Mesothelial cell of epicardium (in vitro differentiated cells): ENCODE measurements around the gene UTP15. TPM values are rescaled to one million over a fixed set of nuclear protein-coding genes. Genes with fewer than 3 reads are reported as not detected.

ENCODE experiments used
- DNase-seq, 2 experiments: peaks; one replicate each; pipeline ENCODE4 v3.0.0; 2021; ENCODE audit warnings: low spot score in 2 of 2; ENCODE audit not compliant: unreplicated experiment in 2 of 2
- H3K27ac Mint-ChIP-seq: 2 replicates; pipeline ENCODE4 v1.8.0; 2021; ENCODE audit warnings: mixed read lengths
- H3K27me3 Mint-ChIP-seq: 2 replicates; pipeline ENCODE4 v1.8.0; 2021; ENCODE audit warnings: low read depth, mixed read lengths
- H3K36me3 Mint-ChIP-seq: 2 replicates; pipeline ENCODE4 v1.8.0; 2021; ENCODE audit warnings: mixed read lengths
- H3K4me1 Mint-ChIP-seq: 2 replicates; pipeline ENCODE4 v1.8.0; 2021; ENCODE audit warnings: mixed read lengths
- H3K4me3 Mint-ChIP-seq: 2 replicates; pipeline ENCODE4 v1.8.0; 2021; ENCODE audit warnings: mild to moderate bottlenecking, moderate library complexity, mixed read lengths
- H3K9me3 Mint-ChIP-seq: 2 replicates; pipeline ENCODE4 v1.8.0; 2021; ENCODE audit warnings: mixed read lengths
- CTCF ChIP-seq: fragments of 200-600 bp; sonication (generic); IDR thresholded peaks from one replicate; pipeline ENCODE4 v1.5.0; 2021; ENCODE audit warnings: antibody characterized with exemption; ENCODE audit not compliant: unreplicated experiment
- total RNA-seq: library from RNA; stranded (reverse); gene quantifications from 3 replicates; pipeline ENCODE4 v1.2.1, GENCODE V29; 2021

Gene UTP15
- total RNA-seq, 1 donor from 2014 or later = 29.7 TPM

GRCh38 chr5:73565969-73566547, 515 bp downstream of the UTP15 start:
- peak overlapping the region; percentile 100 for H3K27ac Mint-ChIP-seq
- no peaks in the 10 kb centered on the region for H3K27me3 Mint-ChIP-seq
- peaks cover 23% of the 10 kb centered on the region for H3K4me1 Mint-ChIP-seq
- H3K36me3 Mint-ChIP-seq = peaks cover 22% of the 10 kb centered on the region
- no peak for DNase-seq
- no peaks in the 10 kb centered on the region for H3K9me3 Mint-ChIP-seq
- TF ChIP-seq CTCF = no peak
- H3K4me3 Mint-ChIP-seq = peak overlapping the region; percentile 97

GRCh38 chr5:73582285-73583145, 17.0 kb downstream of the UTP15 start:
- Mint-ChIP-seq H3K9me3 (no peaks in the 10 kb centered on the region), H3K27ac (no peak overlapping the region), H3K4me1 (no peaks in the 10 kb centered on the region), H3K27me3 (no peaks in the 10 kb centered on the region), H3K4me3 (no peak overlapping the region), H3K36me3 (peaks cover 21% of the 10 kb centered on the region)
- TF ChIP-seq CTCF = no peak
- DNase-seq = no peak

GRCh38 chr5:73587923-73588322, 22.4 kb downstream of the UTP15 start:
- TF ChIP-seq CTCF = no peak
- Mint-ChIP-seq H3K4me3 (no peak overlapping the region), H3K27me3 (peaks cover 7% of the 10 kb centered on the region), H3K36me3 (no peaks in the 10 kb centered on the region), H3K9me3 (no peaks in the 10 kb centered on the region), H3K4me1 (no peaks in the 10 kb centered on the region), H3K27ac (no peak overlapping the region)
- no peak for DNase-seq

GRCh38 chr5:73591102-73591695, 25.7 kb downstream of the UTP15 start:
- no peak for DNase-seq
- Mint-ChIP-seq H3K27me3 (peaks cover 9% of the 10 kb centered on the region), H3K4me3 (no peak overlapping the region), H3K4me1 (no peaks in the 10 kb centered on the region), H3K36me3 (no peaks in the 10 kb centered on the region), H3K9me3 (no peaks in the 10 kb centered on the region), H3K27ac (no peak overlapping the region)
- TF ChIP-seq CTCF = peak; percentile 96

GRCh38 chr5:73591698-73592501, 26.4 kb downstream of the UTP15 start:
- no peak overlapping the region for H3K27ac Mint-ChIP-seq
- no peak for TF ChIP-seq CTCF
- no peak for DNase-seq
- H3K4me3 Mint-ChIP-seq = no peak overlapping the region
- no peaks in the 10 kb centered on the region for H3K9me3 Mint-ChIP-seq
- H3K4me1 Mint-ChIP-seq = no peaks in the 10 kb centered on the region
- peaks cover 12% of the 10 kb centered on the region for H3K27me3 Mint-ChIP-seq
- H3K36me3 Mint-ChIP-seq = no peaks in the 10 kb centered on the region
